ENCODE results near the gene BCAS1.

Gene BCAS1

GRCh38 chr20:54103067-54103761 is 32.8 kb upstream of the BCAS1 start:
- DNase-seq: no peak

GRCh38 chr20:54102543-54102942 is 32.1 kb upstream of the BCAS1 start:
- no peak for DNase-seq

GRCh38 chr20:54100563-54100962 is 30.2 kb upstream of the BCAS1 start:
- no peak for DNase-seq

GRCh38 chr20:54099894-54100293 is 29.5 kb upstream of the BCAS1 start:
- no peak for DNase-seq

- no peak for DNase-seq
Measured at GRCh38 chr20:54098047-54098446, 27.7 kb upstream of the BCAS1 start.

- DNase-seq: no peak
Measured at GRCh38 chr20:54097236-54097529, 26.8 kb upstream of the BCAS1 start.

GRCh38 chr20:54095824-54096223 is 25.4 kb upstream of the BCAS1 start:
- no peak for DNase-seq

- no peak for DNase-seq
Measured at GRCh38 chr20:54094268-54094580, 23.8 kb upstream of the BCAS1 start.

- DNase-seq: no peak
Measured at GRCh38 chr20:54093423-54094267, 23.3 kb upstream of the BCAS1 start.

- no peak for DNase-seq
Measured at GRCh38 chr20:54092021-54092420, 21.6 kb upstream of the BCAS1 start.

GRCh38 chr20:54091120-54091480 is 20.7 kb upstream of the BCAS1 start:
- DNase-seq: no peak

- no peak for DNase-seq
Measured at GRCh38 chr20:54090230-54091119, 20.1 kb upstream of the BCAS1 start.

- DNase-seq: no peak
Measured at GRCh38 chr20:54088430-54088829, 18.0 kb upstream of the BCAS1 start.

- no peak for DNase-seq
Measured at GRCh38 chr20:54086507-54087039, 16.2 kb upstream of the BCAS1 start.

GRCh38 chr20:54085910-54086309 is 15.5 kb upstream of the BCAS1 start:
- no peak for DNase-seq

GRCh38 chr20:54085425-54085824 is 15.0 kb upstream of the BCAS1 start:
- no peak for DNase-seq

GRCh38 chr20:54084727-54085388 is 14.5 kb upstream of the BCAS1 start:
- DNase-seq: no peak

GRCh38 chr20:54084193-54084592 is 13.8 kb upstream of the BCAS1 start:
- DNase-seq: no peak

- no peak for DNase-seq
Measured at GRCh38 chr20:54083459-54083858, 13.1 kb upstream of the BCAS1 start.

- no peak for DNase-seq
Measured at GRCh38 chr20:54082100-54082499, 11.7 kb upstream of the BCAS1 start.

GRCh38 chr20:54079652-54080051 is 9.3 kb upstream of the BCAS1 start:
- no peak for DNase-seq

GRCh38 chr20:54078296-54078984 is 8.0 kb upstream of the BCAS1 start:
- no peak for DNase-seq
